GM12878 (cell line): ENCODE data around the gene UBAC2. TPM values are rescaled to one million over a fixed set of nuclear protein-coding genes. Genes with fewer than 3 reads are reported as not detected.

Experiments used
- ATAC-seq: fragments of 200-7000 bp; cut with Tn5 transposase; 3 replicates; pipeline ENCODE4 v1.9.1; 2020; ENCODE audit warnings: mild to moderate bottlenecking, moderate library complexity
- BruUV-seq: library from RNA; stranded (reverse); fragments of 400-500 nt; replicated peaks from 2 replicates; lab custom pipeline; 2021; lab: Mats Ljungman, UMichigan
- CTCF ChIA-PET: fragments of 300-600 bp; sonication (Branson Sonifier 250); formaldehyde crosslinking; extraction: SDS; loops from one replicate; lab custom pipeline; 2021; ENCODE audit warnings: inconsistent platforms; lab: Yijun Ruan, JAX
- POLR2A ChIA-PET: fragments of 350-600 bp; formaldehyde crosslinking; extraction: SDS; loops from one replicate; lab custom pipeline; 2021; ENCODE audit warnings: inconsistent platforms; lab: Charles Lee
- RAD21 ChIA-PET: fragments of 300-600 bp; sonication (Branson Sonifier 250); formaldehyde crosslinking; loops from one replicate; lab custom pipeline; 2023; ENCODE audit warnings: antibody characterized with exemption; ENCODE audit not compliant: unreplicated experiment; lab: Charles Lee
- SMC1A ChIA-PET: fragments of 300-600 bp; sonication (Branson Sonifier 250); formaldehyde crosslinking; loops from one replicate; lab custom pipeline; 2023; ENCODE audit not compliant: unreplicated experiment, uncharacterized antibody; lab: Charles Lee
- DNase-seq: peaks from one replicate; pipeline ENCODE4 v3.0.0-alpha.2; 2011; ENCODE audit warnings: low read depth, low spot score
- FAIRE-seq: peaks from 3 replicates; lab custom pipeline; 2011; peaks lifted over from hg19 to GRCh38; lab: Jason Lieb, UNC
- H2AFZ ChIP-seq: 2 replicates; pipeline ENCODE4 v1.6.0; 2011; ENCODE audit warnings: low read depth, low read length, control low read depth; ENCODE audit not compliant: control insufficient read depth
- H3K27ac ChIP-seq: 2 replicates; pipeline ENCODE4 v1.5.1; 2011; ENCODE audit warnings: control low read depth; ENCODE audit not compliant: control insufficient read depth, insufficient read depth
- H3K27me3 ChIP-seq, 2 experiments: replicated peaks in 1 of 2; 2 replicates each; pipeline versions ENCODE4 v1.6.0 to v1.6.1; 2011; ENCODE audit warnings: low read length in 1 of 2; ENCODE audit not compliant: control insufficient read depth in 2 of 2, insufficient read depth in 2 of 2
- H3K36me3 ChIP-seq, 2 experiments: 2 replicates each; pipeline ENCODE4 v1.5.1; 2011; ENCODE audit warnings: low read length in 1 of 2; ENCODE audit not compliant: control insufficient read depth in 2 of 2, insufficient read depth in 2 of 2
- H3K4me1 ChIP-seq: 2 replicates; pipeline ENCODE4 v1.6.1; 2011; ENCODE audit warnings: mild to moderate bottlenecking, low read length, moderate library complexity, mixed read lengths; ENCODE audit not compliant: control insufficient read depth, insufficient read depth
- H3K4me2 ChIP-seq: 2 replicates; pipeline ENCODE4 v1.6.0; 2011; ENCODE audit warnings: control low read depth; ENCODE audit not compliant: control insufficient read depth, insufficient read depth
- H3K4me3 ChIP-seq: fragments of 200-600 bp; sonication (generic); 2 replicates; pipeline ENCODE4 v1.5.1; 2016
- H3K79me2 ChIP-seq: 2 replicates; pipeline ENCODE4 v1.6.0; 2011; ENCODE audit warnings: low read length; ENCODE audit not compliant: control insufficient read depth, insufficient read depth
- H3K9ac ChIP-seq: 2 replicates; pipeline ENCODE4 v1.8.0; 2011; ENCODE audit warnings: low read length, control low read depth, mixed read lengths; ENCODE audit not compliant: control insufficient read depth, insufficient read depth
- H3K9me3 ChIP-seq: replicated peaks from 3 replicates; pipeline ENCODE4 v1.5.1; 2011; ENCODE audit warnings: mild to moderate bottlenecking, low read length; ENCODE audit not compliant: control insufficient read depth, insufficient read depth
- H4K20me1 ChIP-seq: 2 replicates; pipeline ENCODE4 v1.6.0; 2011; ENCODE audit not compliant: control insufficient read depth, insufficient read depth
- BCL3 ChIP-seq: IDR thresholded peaks from 2 replicates; pipeline ENCODE4 v1.6.1; 2011; ENCODE audit warnings: borderline replicate concordance, low read depth, mild to moderate bottlenecking, moderate library complexity, low read length; ENCODE audit not compliant: insufficient read depth, poor library complexity, severe bottlenecking
- BMI1 ChIP-seq: fragments of 450-650 bp; IDR thresholded peaks from 2 replicates; pipeline ENCODE4 v1.6.1; 2016; ENCODE audit warnings: mild to moderate bottlenecking, moderate library complexity, borderline replicate concordance
- EP300 ChIP-seq, 2 experiments: fragments of 150-350 bp in 1 of 2; IDR thresholded peaks; 2 replicates each; pipeline ENCODE4 v1.6.1; 2011 to 2012; ENCODE audit warnings: low read depth in 2 of 2, low read length in 2 of 2, borderline replicate concordance in 1 of 2, improper control_type of control experiment in 1 of 2, inconsistent platforms in 1 of 2; ENCODE audit not compliant: control insufficient read depth in 1 of 2
- KAT2A ChIP-seq: conservative IDR thresholded peaks from 2 replicates; pipeline ENCODE4 v1.6.1; 2011; ENCODE audit warnings: low read depth, low read length; ENCODE audit not compliant: control insufficient read depth
- MTA2 ChIP-seq: fragments of 450-650 bp; IDR thresholded peaks from 2 replicates; pipeline ENCODE4 v1.6.1; 2016; ENCODE audit warnings: low read depth, mild to moderate bottlenecking, moderate library complexity
- NR2C1 ChIP-seq: fragments of 450-650 bp; IDR thresholded peaks from 2 replicates; pipeline ENCODE4 v1.6.1; 2017; ENCODE audit warnings: antibody characterized with exemption, mild to moderate bottlenecking, moderate library complexity
- POLR2AphosphoS2 ChIP-seq: IDR thresholded peaks from 2 replicates; pipeline ENCODE4 v1.6.1; 2011; ENCODE audit warnings: low read depth, mild to moderate bottlenecking, low read length, improper control_type of control experiment, moderate library complexity
- SMAD1 ChIP-seq: fragments of 450-650 bp; IDR thresholded peaks from 2 replicates; pipeline ENCODE4 v1.6.1; 2018; ENCODE audit warnings: mild to moderate bottlenecking, low read depth; ENCODE audit not compliant: partially characterized antibody
- TAF1 ChIP-seq: IDR thresholded peaks from 2 replicates; pipeline ENCODE4 v1.6.1; 2011; ENCODE audit warnings: mild to moderate bottlenecking, low read depth, low read length, borderline replicate concordance
- WRNIP1 ChIP-seq: IDR thresholded peaks from 2 replicates; pipeline ENCODE4 v1.6.1; 2011; ENCODE audit warnings: low read depth, low read length, improper control_type of control experiment, borderline replicate concordance
- YY1 ChIP-seq: IDR thresholded peaks from 2 replicates; pipeline ENCODE4 v1.6.1; 2011; ENCODE audit warnings: low read depth, mild to moderate bottlenecking, low read length
- ZBTB40 ChIP-seq: fragments of 450-650 bp; IDR thresholded peaks from 2 replicates; pipeline ENCODE4 v1.6.1; 2016; ENCODE audit warnings: mild to moderate bottlenecking, moderate library complexity, borderline replicate concordance
- WGBS: methylation state at CpG from one replicate; pipeline ENCODE4 v1.1.6; 2016; ENCODE audit warnings: low lambda C conversion rate; ENCODE audit not compliant: insufficient replicate concordance, insufficient coverage; ENCODE audit errors: missing lambda C conversion rate; 5-methylcytosine and 5-hydroxymethylcytosine counted together
- in situ Hi-C: fragments of 300-500 bp; cut with MboI; formaldehyde crosslinking; loops from 9 replicates; pipeline ENCODE4 v1.14.3; 2018; ENCODE audit warnings: mixed read lengths
- intact Hi-C: fragments of 100-400 bp; cut with micrococcal nuclease; formaldehyde crosslinking; loops from one replicate; pipeline ENCODE4 v1.14.2; 2022; ENCODE audit not compliant: unreplicated experiment
- polyA plus RNA-seq, 11 experiments: library from polyadenylated mRNA; depleted of rRNA in 4 of 11; unstranded in 6 of 11; stranded (reverse) in 5 of 11; fragments of >200 nt; fragmentation: Nextera tagmentation in 4 of 11; fragmentation: Illumina TruSeq in 1 of 11; extraction: Ambion mirVana in 4 of 11; extraction: Trizol in 1 of 11; gene quantifications; 1 replicate in 1 of 11; 2 replicates in 10 of 11; pipeline versions ENCODE4 v1.2.1 to v1.2.3, GENCODE V29; 2011 to 2016; ENCODE audit warnings: inconsistent platforms in 2 of 11, missing spikeins in 2 of 11, low read depth in 1 of 11
- total RNA-seq, 4 experiments: library from RNA; depleted of rRNA in 3 of 4; stranded (reverse); fragments of >200 nt in 3 of 4; fragmentation: Illumina TruSeq in 1 of 4; extraction: Trizol in 1 of 4; gene quantifications; 2 replicates each; pipeline versions ENCODE4 v1.2.1 to v1.2.3, GENCODE V29; 2013 to 2021

UBAC2 gene
- total and polyA plus RNA-seq, 10 of the 15 experiments (the other 5 are each of a cell fraction or from before 2014, with no cell fraction given) = 3.0 to 54.6 (median 17.4) TPM

- TF ChIP-seq KAT2A (no peak), NR2C1 (peak; percentile 73)
Measured at GRCh38 chr13:99431927-99432608, 231.4 kb downstream of the UBAC2 start (continued).

- 4% methylated on average over 23 of the region's 23 CpGs for WGBS
- ChIA-PET SMC1A (interaction anchor here (0.6 to 8.7 kb wide), 13 partner anchors 11 to 163 kb away, joined by 3 to 300 read pairs (median 22); no protein-coding TSS in a partner anchor), CTCF (interaction anchor here (1.0 to 11.8 kb wide), 8 partner anchors 12 to 164 kb away, joined by 3 to 577 read pairs (median 22); no protein-coding TSS in a partner anchor), POLR2A (interaction anchor here (0.5 to 4.5 kb wide), 7 partner anchors 12 to 179 kb away, joined by 3 to 26 read pairs (median 4); no protein-coding TSS in a partner anchor), RAD21 (interaction anchor here (0.8 to 8.6 kb wide), 15 partner anchors 9 to 163 kb away, joined by 3 to 293 read pairs (median 6); no protein-coding TSS in a partner anchor)
- FAIRE-seq (no peak), DNase-seq (peak; percentile 97), ATAC-seq (peak; percentile 72)
- peak overlapping the region; percentile 99 for H3K27ac ChIP-seq
- H3K4me1 ChIP-seq = peaks cover 68% of the 10 kb centered on the region
- H3K36me3 ChIP-seq = no peaks in the 10 kb centered on the region
- intact Hi-C loops = loop anchor here (1.0 to 5.0 kb wide), 9 partner anchors 13 to 231 kb away; partner anchors contain the start of genes GPR183 and UBAC2
- H3K79me2 ChIP-seq = peaks cover 23% of the 10 kb centered on the region
- H3K4me2 ChIP-seq = peak overlapping the region; percentile 86
- H4K20me1 ChIP-seq = no peaks in the 10 kb centered on the region
- TSS peak; percentile 84 for BruUV-seq
- H3K9ac ChIP-seq = peak overlapping the region; percentile 72
- in situ Hi-C loops = no loop called here
- peak overlapping the region; percentile 46; the same call in 1 of the 2 replicates for H3K4me3 ChIP-seq
- H3K9me3 ChIP-seq = peaks cover 12% of the 10 kb centered on the region; the same call in 2 of the 3 replicates
- no peak overlapping the region for H2AFZ ChIP-seq
- no peaks in the 10 kb centered on the region for H3K27me3 ChIP-seq
- TF ChIP-seq TAF1 (peak; percentile 52), SMAD1 (peak; percentile 90), BMI1 (0 out of 2 replicates have a peak, but pooled peaks have one; percentile 14), EP300 (IDR thresholded peaks at IDR 0.05; ENCODE audit: borderline replicate concordance in 1 of 2, control insufficient read depth in 1 of 2, low read depth in 2 of 2, low read length in 2 of 2) (peak; percentile 64 to 83; a peak in 3 of 4 replicates), POLR2AphosphoS2 (no peak), ZBTB40 (peak; percentile 70; the same call in 1 of the 2 replicates), BCL3 (peak; percentile 100), MTA2 (peak; percentile 86), YY1 (peak; percentile 33; the same call in 1 of the 2 replicates), WRNIP1 (0 out of 2 replicates have a peak, but pooled peaks have one; percentile 61)
Measured at GRCh38 chr13:99432609-99433542, 232.2 kb downstream of the UBAC2 start.
